HepG2 (cell line): ENCODE results near the gene MED20. TPM values are rescaled to one million over a fixed set of nuclear protein-coding genes. Genes with fewer than 3 reads are reported as not detected.

Experiments
- ARHGAP35 ChIP-seq: sonication (generic); formaldehyde crosslinking; IDR thresholded peaks from 2 replicates; pipeline ENCODE4 v1.9.0; 2022; ENCODE audit warnings: mild to moderate bottlenecking, inconsistent platforms, moderate library complexity, missing genetic modification reagents, borderline replicate concordance
- CBX5 ChIP-seq: sonication (generic); formaldehyde crosslinking; IDR thresholded peaks from 2 replicates; pipeline ENCODE4 v1.4.0; 2020; ENCODE audit warnings: missing genetic modification reagents, borderline replicate concordance
- CCAR2 ChIP-seq: fragments of 200-400 bp; formaldehyde crosslinking; optimal IDR thresholded peaks from 2 replicates; pipeline ENCODE3; 2018; ENCODE audit warnings: low read depth, mild to moderate bottlenecking, low read length, moderate library complexity
- FOSL2 ChIP-seq: sonication (generic); formaldehyde crosslinking; IDR thresholded peaks from 2 replicates; pipeline ENCODE4 v1.4.0; 2020; ENCODE audit warnings: missing genetic modification reagents
- GTF3A ChIP-seq: sonication (generic); formaldehyde crosslinking; conservative IDR thresholded peaks from 2 replicates; pipeline ENCODE4 v1.4.0; 2020; ENCODE audit warnings: mild to moderate bottlenecking, missing genetic modification reagents
- MTA3 ChIP-seq: sonication (generic); formaldehyde crosslinking; IDR thresholded peaks from 2 replicates; pipeline ENCODE4 v1.4.0; 2020; ENCODE audit warnings: missing genetic modification reagents
- MTF2 ChIP-seq: sonication (generic); formaldehyde crosslinking; IDR thresholded peaks from 2 replicates; pipeline ENCODE4 v1.5.0; 2020; ENCODE audit warnings: missing genetic modification reagents, borderline replicate concordance
- PHF20 ChIP-seq: sonication (generic); formaldehyde crosslinking; IDR thresholded peaks from 2 replicates; pipeline ENCODE4 v1.5.0; 2020; ENCODE audit warnings: mild to moderate bottlenecking, missing genetic modification reagents
- POLR2A ChIP-seq, 2 experiments: IDR thresholded peaks; 2 replicates each; pipeline ENCODE4 v1.6.1; 2011; ENCODE audit warnings: low read depth in 2 of 2, low read length in 2 of 2, mild to moderate bottlenecking in 1 of 2, moderate library complexity in 1 of 2; ENCODE audit not compliant: insufficient read depth in 1 of 2
- STAT5B ChIP-seq: sonication (generic); formaldehyde crosslinking; IDR thresholded peaks from 2 replicates; pipeline ENCODE4 v1.4.0; 2020; ENCODE audit warnings: missing genetic modification reagents
- TGIF2 ChIP-seq: IDR thresholded peaks from 2 replicates; pipeline ENCODE4 v1.6.1; 2016; ENCODE audit warnings: control low read depth, missing compliant biosample characterization
- ZFP82 ChIP-seq: sonication (generic); formaldehyde crosslinking; IDR thresholded peaks from 2 replicates; pipeline ENCODE4 v1.5.1; 2020; ENCODE audit warnings: mild to moderate bottlenecking, missing genetic modification reagents, borderline replicate concordance
- ZNF274 ChIP-seq: sonication (generic); formaldehyde crosslinking; IDR thresholded peaks from 2 replicates; pipeline ENCODE4 v1.5.1; 2020; ENCODE audit warnings: mild to moderate bottlenecking, missing genetic modification reagents
- ZNF501 ChIP-seq: sonication (generic); formaldehyde crosslinking; IDR thresholded peaks from 2 replicates; pipeline ENCODE4 v1.5.1; 2020; ENCODE audit warnings: mild to moderate bottlenecking, moderate library complexity, missing genetic modification reagents
- ZNF569 ChIP-seq: sonication (generic); formaldehyde crosslinking; IDR thresholded peaks from 2 replicates; pipeline ENCODE4 v1.5.0; 2020; ENCODE audit warnings: mild to moderate bottlenecking, missing genetic modification reagents, moderate library complexity, borderline replicate concordance
- ZNF792 ChIP-seq: IDR thresholded peaks from 2 replicates; pipeline ENCODE4 v1.6.1; 2016
- polyA plus RNA-seq, 8 experiments: library from polyadenylated mRNA; depleted of rRNA in 3 of 8; stranded (reverse) in 7 of 8; unstranded in 1 of 8; fragments of >200 nt; fragmentation: Illumina TruSeq in 4 of 8; extraction: Trizol in 4 of 8; gene quantifications; 2 replicates each; pipeline versions ENCODE4 v1.2.1 to v1.2.3, GENCODE V29; 2011 to 2016; ENCODE audit warnings: low read depth in 4 of 8, missing spikeins in 1 of 8, mixed read lengths in 1 of 8; ENCODE audit not compliant: insufficient read depth in 1 of 8
- total RNA-seq, 5 experiments: library from RNA; depleted of rRNA; stranded (reverse); fragments of >200 nt; fragmentation: Illumina TruSeq; extraction: Trizol; gene quantifications; 2 replicates each; pipeline ENCODE4 v1.2.3, GENCODE V29; 2016; ENCODE audit warnings: low read depth in 1 of 5
- TF ChIP-seq, protein P1 (sequence below): sonication (generic); formaldehyde crosslinking; IDR thresholded peaks from 2 replicates; pipeline ENCODE4 v1.5.1; 2020; ENCODE audit warnings: mild to moderate bottlenecking, missing genetic modification reagents, moderate library complexity
- TF ChIP-seq, protein P2 (sequence below): sonication (generic); formaldehyde crosslinking; IDR thresholded peaks from 2 replicates; pipeline ENCODE4 v1.8.1; 2023; ENCODE audit warnings: missing genetic modification reagents, mild to moderate bottlenecking, borderline replicate concordance
- TF ChIP-seq, protein P3 (sequence below): sonication (generic); formaldehyde crosslinking; IDR thresholded peaks from 2 replicates; pipeline ENCODE4 v1.8.0; 2022; ENCODE audit warnings: mild to moderate bottlenecking, missing genetic modification reagents, moderate library complexity
- TF ChIP-seq, protein P4 (sequence below): sonication (generic); formaldehyde crosslinking; IDR thresholded peaks from 2 replicates; pipeline ENCODE4 v1.4.0; 2020; ENCODE audit warnings: mild to moderate bottlenecking, low read depth, missing genetic modification reagents
- TF ChIP-seq, protein P5 (sequence below): sonication (generic); formaldehyde crosslinking; IDR thresholded peaks from 2 replicates; pipeline ENCODE4 v1.8.0; 2022; ENCODE audit warnings: mild to moderate bottlenecking, missing genetic modification reagents, borderline replicate concordance
- TF ChIP-seq, protein P6 (sequence below): sonication (generic); formaldehyde crosslinking; IDR thresholded peaks from 2 replicates; pipeline ENCODE4 v1.5.1; 2020; ENCODE audit warnings: mild to moderate bottlenecking, missing genetic modification reagents, moderate library complexity

The MED20 gene
- total and polyA plus RNA-seq, 2 of the 13 experiments (the other 11 are each of a cell fraction or from before 2014, with no cell fraction given) = 28.1 to 41.1 TPM

DNA sequence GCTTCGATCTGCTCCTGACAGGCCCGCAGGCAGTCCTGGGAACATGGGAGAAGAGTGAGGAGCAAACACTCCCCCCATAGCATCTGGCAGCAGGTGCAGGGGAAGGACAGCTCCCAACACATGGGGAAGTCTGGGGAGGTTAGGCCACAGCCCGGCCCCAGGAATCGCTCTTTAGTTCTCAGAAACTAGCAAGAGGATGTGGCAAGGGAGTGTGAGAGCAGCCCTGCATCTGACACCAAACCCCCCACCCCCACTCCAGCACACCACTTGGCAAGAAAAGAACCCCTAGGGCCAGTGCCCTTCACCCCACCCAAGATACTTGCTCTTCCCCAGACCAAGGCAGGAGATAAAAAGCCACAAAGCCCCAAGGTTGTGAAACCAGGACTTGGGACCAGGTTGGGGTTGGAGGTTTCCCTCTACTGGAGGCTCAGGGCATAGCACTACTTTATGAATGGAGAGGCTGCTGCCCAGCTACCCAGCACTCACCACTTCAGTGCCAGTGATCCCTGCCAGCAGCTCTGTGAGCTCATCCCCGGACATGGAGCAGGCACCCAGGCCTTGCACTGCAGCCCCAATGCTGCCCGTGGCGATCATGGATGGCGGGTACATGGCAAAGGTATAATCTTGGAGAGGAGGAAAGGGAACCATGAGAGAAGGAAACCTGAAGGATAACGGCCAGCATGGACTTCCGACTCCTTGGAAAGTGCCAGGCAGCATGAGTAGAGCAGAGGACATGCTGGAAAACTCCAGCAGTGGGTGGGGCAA, 15.3 kb upstream of the MED20 start (continued):
- TF ChIP-seq, protein P1, sequence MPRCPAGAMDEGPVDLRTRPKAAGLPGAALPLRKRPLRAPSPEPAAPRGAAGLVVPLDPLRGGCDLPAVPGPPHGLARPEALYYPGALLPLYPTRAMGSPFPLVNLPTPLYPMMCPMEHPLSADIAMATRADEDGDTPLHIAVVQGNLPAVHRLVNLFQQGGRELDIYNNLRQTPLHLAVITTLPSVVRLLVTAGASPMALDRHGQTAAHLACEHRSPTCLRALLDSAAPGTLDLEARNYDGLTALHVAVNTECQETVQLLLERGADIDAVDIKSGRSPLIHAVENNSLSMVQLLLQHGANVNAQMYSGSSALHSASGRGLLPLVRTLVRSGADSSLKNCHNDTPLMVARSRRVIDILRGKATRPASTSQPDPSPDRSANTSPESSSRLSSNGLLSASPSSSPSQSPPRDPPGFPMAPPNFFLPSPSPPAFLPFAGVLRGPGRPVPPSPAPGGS = no peak
- TF ChIP-seq ZNF501 (CRISPR knock-in tag) = no peak
- TF ChIP-seq, protein P2, sequence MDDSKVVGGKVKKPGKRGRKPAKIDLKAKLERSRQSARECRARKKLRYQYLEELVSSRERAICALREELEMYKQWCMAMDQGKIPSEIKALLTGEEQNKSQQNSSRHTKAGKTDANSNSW (CRISPR knock-in tag) = no peak
- 0 out of 2 replicates have a peak, but pooled peaks have one; percentile 9 for TF ChIP-seq ZNF792
- peak in 1 of 2 experiments; percentile 9; a peak in 1 of 4 replicates for TF ChIP-seq POLR2A (IDR thresholded peaks at IDR 0.05; ENCODE audit: insufficient read depth in 1 of 2, low read depth in 2 of 2, low read length in 2 of 2)
- TF ChIP-seq, protein P3, sequence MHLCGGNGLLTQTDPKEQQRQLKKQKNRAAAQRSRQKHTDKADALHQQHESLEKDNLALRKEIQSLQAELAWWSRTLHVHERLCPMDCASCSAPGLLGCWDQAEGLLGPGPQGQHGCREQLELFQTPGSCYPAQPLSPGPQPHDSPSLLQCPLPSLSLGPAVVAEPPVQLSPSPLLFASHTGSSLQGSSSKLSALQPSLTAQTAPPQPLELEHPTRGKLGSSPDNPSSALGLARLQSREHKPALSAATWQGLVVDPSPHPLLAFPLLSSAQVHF (CRISPR knock-in tag) = no peak
- TF ChIP-seq TGIF2 (CRISPR knock-in tag) = no peak
- TF ChIP-seq ZNF274 (CRISPR knock-in tag) = peak; percentile 30; the same call in 1 of the 2 replicates
- no peak for TF ChIP-seq ZFP82 (CRISPR knock-in tag)
- TF ChIP-seq STAT5B = no peak
- no peak for TF ChIP-seq MTF2 (CRISPR knock-in tag)
- no peak for TF ChIP-seq ZNF569 (CRISPR knock-in tag)
- TF ChIP-seq ARHGAP35 (CRISPR knock-in tag) = no peak; the same call in 1 of the 2 replicates
- no peak for TF ChIP-seq CCAR2
- TF ChIP-seq, protein P4, sequence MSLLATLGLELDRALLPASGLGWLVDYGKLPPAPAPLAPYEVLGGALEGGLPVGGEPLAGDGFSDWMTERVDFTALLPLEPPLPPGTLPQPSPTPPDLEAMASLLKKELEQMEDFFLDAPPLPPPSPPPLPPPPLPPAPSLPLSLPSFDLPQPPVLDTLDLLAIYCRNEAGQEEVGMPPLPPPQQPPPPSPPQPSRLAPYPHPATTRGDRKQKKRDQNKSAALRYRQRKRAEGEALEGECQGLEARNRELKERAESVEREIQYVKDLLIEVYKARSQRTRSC = no peak
- peak; percentile 25; the same call in 1 of the 2 replicates for TF ChIP-seq FOSL2 (CRISPR knock-in tag)
- TF ChIP-seq, protein P5, sequence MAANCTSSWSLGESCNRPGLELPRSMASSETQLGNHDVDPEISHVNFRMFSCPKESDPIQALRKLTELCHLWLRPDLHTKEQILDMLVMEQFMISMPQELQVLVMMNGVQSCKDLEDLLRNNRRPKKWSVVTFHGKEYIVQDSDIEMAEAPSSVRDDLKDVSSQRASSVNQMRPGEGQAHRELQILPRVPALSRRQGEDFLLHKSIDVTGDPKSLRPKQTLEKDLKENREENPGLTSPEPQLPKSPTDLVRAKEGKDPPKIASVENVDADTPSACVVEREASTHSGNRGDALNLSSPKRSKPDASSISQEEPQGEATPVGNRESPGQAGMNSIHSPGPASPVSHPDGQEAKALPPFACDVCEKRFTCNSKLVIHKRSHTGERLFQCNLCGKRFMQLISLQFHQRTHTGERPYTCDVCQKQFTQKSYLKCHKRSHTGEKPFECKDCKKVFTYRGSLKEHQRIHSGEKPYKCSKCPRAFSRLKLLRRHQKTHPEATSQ (CRISPR knock-in tag) = no peak
- TF ChIP-seq GTF3A = no peak
- no peak for TF ChIP-seq MTA3 (CRISPR knock-in tag)
- TF ChIP-seq PHF20 = no peak
- TF ChIP-seq, protein P6, sequence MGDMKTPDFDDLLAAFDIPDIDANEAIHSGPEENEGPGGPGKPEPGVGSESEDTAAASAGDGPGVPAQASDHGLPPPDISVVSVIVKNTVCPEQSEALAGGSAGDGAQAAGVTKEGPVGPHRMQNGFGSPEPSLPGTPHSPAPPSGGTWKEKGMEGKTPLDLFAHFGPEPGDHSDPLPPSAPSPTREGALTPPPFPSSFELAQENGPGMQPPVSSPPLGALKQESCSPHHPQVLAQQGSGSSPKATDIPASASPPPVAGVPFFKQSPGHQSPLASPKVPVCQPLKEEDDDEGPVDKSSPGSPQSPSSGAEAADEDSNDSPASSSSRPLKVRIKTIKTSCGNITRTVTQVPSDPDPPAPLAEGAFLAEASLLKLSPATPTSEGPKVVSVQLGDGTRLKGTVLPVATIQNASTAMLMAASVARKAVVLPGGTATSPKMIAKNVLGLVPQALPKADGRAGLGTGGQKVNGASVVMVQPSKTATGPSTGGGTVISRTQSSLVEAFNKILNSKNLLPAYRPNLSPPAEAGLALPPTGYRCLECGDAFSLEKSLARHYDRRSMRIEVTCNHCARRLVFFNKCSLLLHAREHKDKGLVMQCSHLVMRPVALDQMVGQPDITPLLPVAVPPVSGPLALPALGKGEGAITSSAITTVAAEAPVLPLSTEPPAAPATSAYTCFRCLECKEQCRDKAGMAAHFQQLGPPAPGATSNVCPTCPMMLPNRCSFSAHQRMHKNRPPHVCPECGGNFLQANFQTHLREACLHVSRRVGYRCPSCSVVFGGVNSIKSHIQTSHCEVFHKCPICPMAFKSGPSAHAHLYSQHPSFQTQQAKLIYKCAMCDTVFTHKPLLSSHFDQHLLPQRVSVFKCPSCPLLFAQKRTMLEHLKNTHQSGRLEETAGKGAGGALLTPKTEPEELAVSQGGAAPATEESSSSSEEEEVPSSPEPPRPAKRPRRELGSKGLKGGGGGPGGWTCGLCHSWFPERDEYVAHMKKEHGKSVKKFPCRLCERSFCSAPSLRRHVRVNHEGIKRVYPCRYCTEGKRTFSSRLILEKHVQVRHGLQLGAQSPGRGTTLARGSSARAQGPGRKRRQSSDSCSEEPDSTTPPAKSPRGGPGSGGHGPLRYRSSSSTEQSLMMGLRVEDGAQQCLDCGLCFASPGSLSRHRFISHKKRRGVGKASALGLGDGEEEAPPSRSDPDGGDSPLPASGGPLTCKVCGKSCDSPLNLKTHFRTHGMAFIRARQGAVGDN (CRISPR knock-in tag) = peak; percentile 26
- TF ChIP-seq CBX5 = 0 out of 2 replicates have a peak, but pooled peaks have one; percentile 74
